PC-3 (cell line): Measurements from ENCODE around the gene FTO.

ENCODE experiments used
- EZH2 ChIP-seq: fragments of 300-600 bp; sonication (generic); IDR thresholded peaks from one replicate; pipeline ENCODE4 v1.6.1; 2017; ENCODE audit warnings: antibody characterized with exemption, mild to moderate bottlenecking, low read length; ENCODE audit not compliant: unreplicated experiment
- EZH2phosphoT487 ChIP-seq: fragments of 300-600 bp; sonication (generic); IDR thresholded peaks from 2 replicates; pipeline ENCODE4 v1.6.1; 2018; ENCODE audit warnings: mild to moderate bottlenecking, antibody characterized with exemption, low read length, borderline replicate concordance
- TF ChIP-seq, protein P1 (sequence below): fragments of 300-600 bp; sonication (generic); conservative IDR thresholded peaks from 2 replicates; pipeline ENCODE4 v1.5.1; 2017; ENCODE audit warnings: antibody characterized with exemption, low read depth, mild to moderate bottlenecking, low read length

DNA sequence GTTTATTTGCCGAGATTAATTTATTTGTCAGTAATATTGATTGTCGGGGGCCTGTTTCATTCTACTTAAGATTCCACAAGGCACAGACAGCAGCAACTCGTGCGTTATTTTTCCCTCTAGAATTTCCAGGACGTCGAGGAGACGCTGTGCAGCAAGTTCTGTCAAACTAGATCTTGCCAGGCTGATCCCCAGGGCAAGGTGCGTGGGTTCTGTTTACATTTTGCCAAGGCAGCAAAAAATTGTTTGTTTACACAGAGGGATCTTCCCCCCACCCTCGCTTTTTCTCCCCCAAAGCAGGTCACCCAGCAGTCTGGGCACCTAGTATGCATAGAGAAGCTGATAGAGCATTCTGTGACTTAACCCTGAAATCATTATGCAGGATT, 471.2 kb downstream of the FTO start:
- TF ChIP-seq, protein P1, sequence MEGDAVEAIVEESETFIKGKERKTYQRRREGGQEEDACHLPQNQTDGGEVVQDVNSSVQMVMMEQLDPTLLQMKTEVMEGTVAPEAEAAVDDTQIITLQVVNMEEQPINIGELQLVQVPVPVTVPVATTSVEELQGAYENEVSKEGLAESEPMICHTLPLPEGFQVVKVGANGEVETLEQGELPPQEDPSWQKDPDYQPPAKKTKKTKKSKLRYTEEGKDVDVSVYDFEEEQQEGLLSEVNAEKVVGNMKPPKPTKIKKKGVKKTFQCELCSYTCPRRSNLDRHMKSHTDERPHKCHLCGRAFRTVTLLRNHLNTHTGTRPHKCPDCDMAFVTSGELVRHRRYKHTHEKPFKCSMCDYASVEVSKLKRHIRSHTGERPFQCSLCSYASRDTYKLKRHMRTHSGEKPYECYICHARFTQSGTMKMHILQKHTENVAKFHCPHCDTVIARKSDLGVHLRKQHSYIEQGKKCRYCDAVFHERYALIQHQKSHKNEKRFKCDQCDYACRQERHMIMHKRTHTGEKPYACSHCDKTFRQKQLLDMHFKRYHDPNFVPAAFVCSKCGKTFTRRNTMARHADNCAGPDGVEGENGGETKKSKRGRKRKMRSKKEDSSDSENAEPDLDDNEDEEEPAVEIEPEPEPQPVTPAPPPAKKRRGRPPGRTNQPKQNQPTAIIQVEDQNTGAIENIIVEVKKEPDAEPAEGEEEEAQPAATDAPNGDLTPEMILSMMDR = no peak
- TF ChIP-seq EZH2phosphoT487 (no peak), EZH2 (no peak)
